K562 (cell line): ENCODE measurements around the gene GDF2. TPM values are rescaled to one million over a fixed set of nuclear protein-coding genes. Genes with fewer than 3 reads are reported as not detected.

Experiments
- BRF1 ChIP-seq: IDR thresholded peaks from 3 replicates; pipeline ENCODE4 v1.6.1; 2011; ENCODE audit warnings: borderline replicate concordance, mild to moderate bottlenecking; ENCODE audit not compliant: insufficient read length; ENCODE audit errors: extremely low read depth
- DDX20 ChIP-seq: fragments of 450-650 bp; IDR thresholded peaks from 2 replicates; pipeline ENCODE4 v1.6.1; 2016; ENCODE audit warnings: missing genetic modification characterization, low read depth, mild to moderate bottlenecking, missing compliant biosample characterization, moderate library complexity
- FOXM1 ChIP-seq, 2 experiments: fragments of 450-650 bp in 1 of 2; sonication (generic) in 1 of 2; formaldehyde crosslinking in 1 of 2; IDR thresholded peaks; 2 replicates each; pipeline versions ENCODE4 v1.6.1 to v1.9.0; 2017 to 2022; ENCODE audit warnings: low read depth in 2 of 2, mild to moderate bottlenecking in 2 of 2, missing genetic modification reagents in 1 of 2, moderate library complexity in 1 of 2
- FOXP1 ChIP-seq: sonication (generic); formaldehyde crosslinking; IDR thresholded peaks from 2 replicates; pipeline ENCODE4 v1.8.0; 2022; ENCODE audit warnings: mild to moderate bottlenecking, missing genetic modification reagents
- GABPB1 ChIP-seq: sonication (generic); formaldehyde crosslinking; IDR thresholded peaks from 2 replicates; pipeline ENCODE4 v1.8.0; 2022; ENCODE audit warnings: mild to moderate bottlenecking, missing genetic modification reagents
- GATA2 ChIP-seq: sonication (generic); formaldehyde crosslinking; IDR thresholded peaks from 2 replicates; pipeline ENCODE4 v1.4.0; 2020; ENCODE audit warnings: mild to moderate bottlenecking, missing genetic modification reagents
- HEY1 ChIP-seq: fragments of 250-450 bp; sonication (Bioruptor Pico); IDR thresholded peaks from 2 replicates; pipeline ENCODE4 v1.5.0; 2020; ENCODE audit warnings: mild to moderate bottlenecking, moderate library complexity, borderline replicate concordance
- MCM7 ChIP-seq, 2 experiments: fragments of 450-650 bp; IDR thresholded peaks; 2 replicates each; pipeline ENCODE4 v1.6.1; 2016 to 2018
- MEF2D ChIP-seq: conservative IDR thresholded peaks from 2 replicates; pipeline ENCODE4 v1.6.1; 2016; ENCODE audit warnings: low read depth, missing genetic modification characterization, missing compliant biosample characterization
- MYBL2 ChIP-seq, 2 experiments: fragments of 450-650 bp in 1 of 2; sonication (generic) in 1 of 2; formaldehyde crosslinking in 1 of 2; IDR thresholded peaks; 2 replicates each; pipeline versions ENCODE4 v1.6.1 to v1.8.1; 2017 to 2022; ENCODE audit warnings: borderline replicate concordance in 1 of 2, inconsistent platforms in 1 of 2, low read depth in 1 of 2, mild to moderate bottlenecking in 1 of 2, missing genetic modification reagents in 1 of 2, moderate library complexity in 1 of 2
- RAD21 ChIP-seq, 2 experiments: fragments of 250-450 bp in 1 of 2; fragments of 450-650 bp in 1 of 2; sonication (Bioruptor Pico) in 1 of 2; formaldehyde crosslinking in 1 of 2; IDR thresholded peaks in 1 of 2; conservative IDR thresholded peaks in 1 of 2; 2 replicates each; pipeline versions ENCODE4 v1.4.0 to v1.8.0; 2020 to 2022; ENCODE audit warnings: mild to moderate bottlenecking in 2 of 2, moderate library complexity in 1 of 2
- RBM34 ChIP-seq: fragments of 200-400 bp; formaldehyde crosslinking; IDR thresholded peaks from 2 replicates; pipeline ENCODE4 v1.6.1; 2018; ENCODE audit warnings: low read length, borderline replicate concordance; ENCODE audit not compliant: insufficient read depth
- TCF7 ChIP-seq: sonication (generic); IDR thresholded peaks from 2 replicates; pipeline ENCODE4 v1.6.1; 2016; ENCODE audit warnings: antibody characterized with exemption, borderline replicate concordance
- XRCC5 ChIP-seq: fragments of 200-400 bp; formaldehyde crosslinking; IDR thresholded peaks from 2 replicates; pipeline ENCODE4 v1.6.1; 2017; ENCODE audit warnings: low read depth, mild to moderate bottlenecking, low read length
- ZBTB9 ChIP-seq: fragments of 450-650 bp; formaldehyde crosslinking; IDR thresholded peaks from 2 replicates; pipeline ENCODE4 v1.4.0; 2020; ENCODE audit warnings: mild to moderate bottlenecking, moderate library complexity
- ZMIZ1 ChIP-seq, 2 experiments: fragments of 150-350 bp in 1 of 2; IDR thresholded peaks; 2 replicates each; pipeline ENCODE4 v1.6.1; 2012 to 2016; ENCODE audit warnings: low read depth in 2 of 2, low read length in 2 of 2, mild to moderate bottlenecking in 1 of 2, moderate library complexity in 1 of 2
- ZNF766 ChIP-seq: fragments of 200-800 bp; sonication (Bioruptor generic); conservative IDR thresholded peaks from 2 replicates; pipeline ENCODE4 v1.6.1; 2016; ENCODE audit warnings: missing genetic modification characterization, missing compliant biosample characterization
- polyA plus RNA-seq, 8 experiments: library from polyadenylated mRNA; depleted of rRNA in 4 of 8; stranded (reverse) in 5 of 8; unstranded in 3 of 8; fragments of >200 nt; fragmentation: Nextera tagmentation in 2 of 8; fragmentation: Illumina TruSeq in 1 of 8; extraction: Ambion mirVana in 2 of 8; extraction: Trizol in 1 of 8; gene quantifications; 2 replicates each; pipeline versions ENCODE4 v1.2.1 to v1.2.3, GENCODE V29; 2011 to 2014; ENCODE audit warnings: inconsistent platforms in 1 of 8, missing spikeins in 1 of 8
- total RNA-seq, 7 experiments: library from RNA; depleted of rRNA in 6 of 7; stranded (reverse); fragments of >200 nt in 6 of 7; fragmentation: Illumina TruSeq in 2 of 7; extraction: Trizol in 2 of 7; gene quantifications; 2 replicates each; pipeline versions ENCODE4 v1.2.1 to v1.2.3, GENCODE V29; 2011 to 2021; ENCODE audit warnings: low replicate concordance in 1 of 7
- TF ChIP-seq, protein P1 (sequence below), 2 experiments: fragments of 250-450 bp in 1 of 2; fragments of 450-650 bp in 1 of 2; sonication (Bioruptor Pico) in 1 of 2; IDR thresholded peaks; 2 replicates each; pipeline versions ENCODE4 v1.6.1 to v1.8.0; 2016 to 2021; ENCODE audit warnings: mild to moderate bottlenecking in 2 of 2, moderate library complexity in 2 of 2, missing compliant biosample characterization in 1 of 2, missing genetic modification characterization in 1 of 2
- TF ChIP-seq, protein P2 (sequence below): sonication (generic); formaldehyde crosslinking; IDR thresholded peaks from 2 replicates; pipeline ENCODE4 v1.8.0; 2022; ENCODE audit warnings: missing genetic modification reagents, mild to moderate bottlenecking, borderline replicate concordance

Gene GDF2
- total and polyA plus RNA-seq, 9 of the 15 experiments (the other 6 are each of a cell fraction or from before 2014, with no cell fraction given): 0.08 to 0.58 (median 0.27) TPM; not detected in 2

GRCh38 chr10:47322300-47323061, at the start of gene GDF2 (continued):
- peak; percentile 65; the same call in 1 of the 2 replicates for TF ChIP-seq GATA2 (CRISPR knock-in tag)
- TF ChIP-seq, protein P1, sequence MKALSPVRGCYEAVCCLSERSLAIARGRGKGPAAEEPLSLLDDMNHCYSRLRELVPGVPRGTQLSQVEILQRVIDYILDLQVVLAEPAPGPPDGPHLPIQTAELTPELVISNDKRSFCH (CRISPR knock-in tag; IDR thresholded peaks at IDR 0.05): no peak
- TF ChIP-seq, protein P1 (tag; IDR thresholded peaks at IDR 0.05): no peak
- TF ChIP-seq, protein P2, sequence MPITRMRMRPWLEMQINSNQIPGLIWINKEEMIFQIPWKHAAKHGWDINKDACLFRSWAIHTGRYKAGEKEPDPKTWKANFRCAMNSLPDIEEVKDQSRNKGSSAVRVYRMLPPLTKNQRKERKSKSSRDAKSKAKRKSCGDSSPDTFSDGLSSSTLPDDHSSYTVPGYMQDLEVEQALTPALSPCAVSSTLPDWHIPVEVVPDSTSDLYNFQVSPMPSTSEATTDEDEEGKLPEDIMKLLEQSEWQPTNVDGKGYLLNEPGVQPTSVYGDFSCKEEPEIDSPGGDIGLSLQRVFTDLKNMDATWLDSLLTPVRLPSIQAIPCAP (CRISPR knock-in tag): no peak
- TF ChIP-seq FOXM1 (IDR thresholded peaks at IDR 0.05; ENCODE audit: low read depth): peak; percentile 65
- TF ChIP-seq FOXM1 (CRISPR knock-in tag; IDR thresholded peaks at IDR 0.05; ENCODE audit: low read depth): no peak
- TF ChIP-seq MCM7 (IDR thresholded peaks at IDR 0.05): no peak
- no peak for TF ChIP-seq MEF2D
- TF ChIP-seq XRCC5: no peak
- TF ChIP-seq RAD21 (CRISPR knock-in tag; conservative IDR thresholded peaks at IDR 0.05 in 1 of 2, IDR thresholded peaks at IDR 0.05 in 1 of 2): no peak
- TF ChIP-seq TCF7: no peak
- TF ChIP-seq ZMIZ1 (IDR thresholded peaks at IDR 0.05; ENCODE audit: low read depth in 2 of 2, low read length in 2 of 2): peak in 1 of 2 experiments; percentile 66; a peak in 2 of 4 replicates
- no peak for TF ChIP-seq ZBTB9 (CRISPR knock-in tag)
- TF ChIP-seq HEY1: no peak
- no peak for TF ChIP-seq DDX20 (tag)
- TF ChIP-seq GABPB1: no peak
- no peak for TF ChIP-seq BRF1
- TF ChIP-seq RBM34: no peak
- TF ChIP-seq ZNF766 (CRISPR knock-in tag): peak; percentile 59; the same call in 1 of the 2 replicates
- no peak for TF ChIP-seq MYBL2 (IDR thresholded peaks at IDR 0.05; ENCODE audit: low read depth)
- TF ChIP-seq MYBL2 (CRISPR knock-in tag; IDR thresholded peaks at IDR 0.05; ENCODE audit: borderline replicate concordance): no peak
- no peak for TF ChIP-seq FOXP1 (CRISPR knock-in tag)
